PC-3 (cell line): Measurements from ENCODE around the gene ADH7. TPM values are rescaled to one million over a fixed set of nuclear protein-coding genes. Genes with fewer than 3 reads are reported as not detected.
A peak's percentile ranks its signal among the peaks of the same experiment; 100 is the strongest.

Source experiments
- ATAC-seq: fragments of 200-7000 bp; cut with Tn5 transposase; 2 replicates; pipeline ENCODE4 v1.9.1; 2020; ENCODE audit warnings: mild to moderate bottlenecking, moderate library complexity
- BruUV-seq: library from RNA; stranded (reverse); fragments of 400-500 nt; replicated peaks from 2 replicates; lab custom pipeline; 2021; lab: Mats Ljungman, UMichigan
- CTCF ChIA-PET: fragments of 300-600 bp; sonication (Branson Sonifier 250); formaldehyde crosslinking; loops from one replicate; lab custom pipeline; 2022; ENCODE audit warnings: antibody characterized with exemption; lab: Charles Lee
- POLR2A ChIA-PET: fragments of 300-600 bp; sonication (Branson Sonifier 250); formaldehyde crosslinking; loops from one replicate; lab custom pipeline; 2022; ENCODE audit warnings: antibody characterized with exemption; ENCODE audit not compliant: unreplicated experiment; lab: Charles Lee
- DNase-seq: peaks from one replicate; pipeline ENCODE4 v3.0.0-alpha.2; 2015
- H2AFZ ChIP-seq: fragments of 300-600 bp; sonication (generic); 2 replicates; pipeline ENCODE4 v1.6.0; 2016; ENCODE audit warnings: antibody characterized with exemption, low read length
- H3F3A ChIP-seq: fragments of 300-600 bp; sonication (generic); one replicate; pipeline ENCODE4 v1.6.0; 2017; ENCODE audit warnings: antibody characterized with exemption, low read length, control low read depth, mild to moderate bottlenecking; ENCODE audit not compliant: unreplicated experiment
- H3K27ac ChIP-seq: fragments of 300-600 bp; sonication (generic); 2 replicates; pipeline ENCODE4 v1.5.1; 2016; ENCODE audit warnings: mild to moderate bottlenecking, low read length
- H3K27me3 ChIP-seq: fragments of 300-600 bp; sonication (generic); 2 replicates; pipeline ENCODE4 v1.6.1; 2016; ENCODE audit warnings: low read length, mixed read lengths
- H3K36me3 ChIP-seq: fragments of 300-600 bp; sonication (generic); 2 replicates; pipeline ENCODE4 v1.6.1; 2016; ENCODE audit warnings: low read depth, mixed run types, low read length, mixed read lengths
- H3K4me1 ChIP-seq: fragments of 300-600 bp; sonication (generic); 2 replicates; pipeline ENCODE4 v1.5.1; 2016; ENCODE audit warnings: low read length; ENCODE audit not compliant: insufficient read depth
- H3K4me2 ChIP-seq: fragments of 300-600 bp; sonication (generic); 2 replicates; pipeline ENCODE4 v1.6.0; 2016; ENCODE audit warnings: low read length
- H3K4me3 ChIP-seq: fragments of 300-600 bp; sonication (generic); 2 replicates; pipeline ENCODE4 v1.5.1; 2016; ENCODE audit warnings: mild to moderate bottlenecking, low read length, mixed read lengths
- H3K79me2 ChIP-seq: fragments of 300-600 bp; sonication (generic); 2 replicates; pipeline ENCODE4 v1.6.1; 2017; ENCODE audit warnings: low read length, mixed read lengths
- H3K9ac ChIP-seq: fragments of 300-600 bp; sonication (generic); 2 replicates; pipeline ENCODE4 v1.6.0; 2016; ENCODE audit warnings: mild to moderate bottlenecking, low read length
- H3K9me2 ChIP-seq: fragments of 300-600 bp; sonication (generic); replicated peaks from 2 replicates; pipeline ENCODE4 v1.6.1; 2016; ENCODE audit warnings: mixed run types, low read length, mixed read lengths
- H3K9me3 ChIP-seq: fragments of 300-600 bp; sonication (generic); 2 replicates; pipeline ENCODE4 v1.6.1; 2016; ENCODE audit warnings: low read length, mixed read lengths
- H4K20me1 ChIP-seq: fragments of 300-600 bp; sonication (generic); 2 replicates; pipeline ENCODE4 v1.6.1; 2016; ENCODE audit warnings: low read length, mixed read lengths
- EZH2 ChIP-seq: fragments of 300-600 bp; sonication (generic); IDR thresholded peaks from one replicate; pipeline ENCODE4 v1.6.1; 2017; ENCODE audit warnings: antibody characterized with exemption, mild to moderate bottlenecking, low read length; ENCODE audit not compliant: unreplicated experiment
- EZH2phosphoT487 ChIP-seq: fragments of 300-600 bp; sonication (generic); IDR thresholded peaks from 2 replicates; pipeline ENCODE4 v1.6.1; 2018; ENCODE audit warnings: mild to moderate bottlenecking, antibody characterized with exemption, low read length, borderline replicate concordance
- intact Hi-C: fragments of 100-400 bp; cut with micrococcal nuclease; formaldehyde crosslinking; loops from 2 replicates; pipeline ENCODE4 v1.9.0; 2023
- total RNA-seq: library from RNA; depleted of rRNA; stranded (reverse); fragments of >200 nt; gene quantifications from 2 replicates; pipeline ENCODE4 v1.2.3, GENCODE V29; 2014
- TF ChIP-seq, protein P1 (sequence below): fragments of 300-600 bp; sonication (generic); conservative IDR thresholded peaks from 2 replicates; pipeline ENCODE4 v1.5.1; 2017; ENCODE audit warnings: antibody characterized with exemption, low read depth, mild to moderate bottlenecking, low read length

ADH7 gene
- total RNA-seq, 1 experiment from 2014 or later = not detected

DNA sequence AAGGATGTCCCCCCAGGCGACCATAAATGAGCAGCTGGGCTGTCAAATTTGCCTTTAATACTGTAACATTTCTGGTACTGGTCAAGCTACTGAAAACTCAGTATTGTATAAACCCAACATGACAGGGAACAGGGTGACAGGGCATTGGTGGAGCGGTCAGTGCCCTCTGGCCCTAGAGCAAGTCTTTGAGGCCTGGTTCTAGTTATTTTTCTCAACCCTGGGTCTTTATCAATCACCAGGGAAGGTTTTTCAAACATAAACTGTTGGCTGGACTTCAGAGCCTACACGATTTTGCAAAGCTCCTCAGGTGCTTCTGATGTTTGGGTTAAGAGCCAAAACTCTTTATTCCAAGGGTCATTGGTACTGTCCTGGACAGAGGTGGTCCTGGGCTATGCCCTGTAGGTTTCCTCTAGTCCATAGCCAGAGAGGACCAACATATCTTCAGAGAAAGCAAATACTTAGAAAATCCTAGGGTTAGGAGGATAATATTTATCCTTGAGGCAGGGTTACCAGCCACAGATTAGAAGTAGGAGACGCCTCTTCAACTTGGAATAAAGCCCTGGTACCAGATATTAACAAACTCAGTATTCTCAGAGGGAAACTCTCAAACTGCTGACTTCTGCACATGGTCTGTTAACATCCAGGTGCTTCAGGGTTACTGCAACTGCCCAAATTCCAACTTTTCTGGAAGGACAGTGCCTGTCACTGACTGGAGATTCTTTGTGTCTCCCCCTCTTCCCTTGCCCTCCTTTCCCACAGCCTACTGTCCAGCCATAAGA, 26.7 kb upstream of the ADH7 start:
- Histone ChIP-seq H3K9me2 (no peaks in the 10 kb centered on the region), H3K9ac (no peak overlapping the region), H3K4me3 (no peak overlapping the region), H3K79me2 (no peaks in the 10 kb centered on the region), H3K27me3 (no peaks in the 10 kb centered on the region), H3K4me1 (peaks cover 12% of the 10 kb centered on the region), H2AFZ (no peak overlapping the region), H3F3A (no peaks in the 10 kb centered on the region), H4K20me1 (no peaks in the 10 kb centered on the region), H3K4me2 (no peak overlapping the region), H3K36me3 (no peaks in the 10 kb centered on the region), H3K9me3 (no peaks in the 10 kb centered on the region), H3K27ac (no peak overlapping the region)
- TF ChIP-seq, protein P1, sequence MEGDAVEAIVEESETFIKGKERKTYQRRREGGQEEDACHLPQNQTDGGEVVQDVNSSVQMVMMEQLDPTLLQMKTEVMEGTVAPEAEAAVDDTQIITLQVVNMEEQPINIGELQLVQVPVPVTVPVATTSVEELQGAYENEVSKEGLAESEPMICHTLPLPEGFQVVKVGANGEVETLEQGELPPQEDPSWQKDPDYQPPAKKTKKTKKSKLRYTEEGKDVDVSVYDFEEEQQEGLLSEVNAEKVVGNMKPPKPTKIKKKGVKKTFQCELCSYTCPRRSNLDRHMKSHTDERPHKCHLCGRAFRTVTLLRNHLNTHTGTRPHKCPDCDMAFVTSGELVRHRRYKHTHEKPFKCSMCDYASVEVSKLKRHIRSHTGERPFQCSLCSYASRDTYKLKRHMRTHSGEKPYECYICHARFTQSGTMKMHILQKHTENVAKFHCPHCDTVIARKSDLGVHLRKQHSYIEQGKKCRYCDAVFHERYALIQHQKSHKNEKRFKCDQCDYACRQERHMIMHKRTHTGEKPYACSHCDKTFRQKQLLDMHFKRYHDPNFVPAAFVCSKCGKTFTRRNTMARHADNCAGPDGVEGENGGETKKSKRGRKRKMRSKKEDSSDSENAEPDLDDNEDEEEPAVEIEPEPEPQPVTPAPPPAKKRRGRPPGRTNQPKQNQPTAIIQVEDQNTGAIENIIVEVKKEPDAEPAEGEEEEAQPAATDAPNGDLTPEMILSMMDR = no peak
- TF ChIP-seq EZH2 (no peak), EZH2phosphoT487 (no peak)
- ChIA-PET POLR2A (no interaction called here), CTCF (no interaction called here)
- intact Hi-C loops = loop anchor here (1.0 kb wide), 1 partner anchor 261 kb away; no protein-coding TSS in a partner anchor
- no TSS peak for BruUV-seq
- no peak for DNase-seq
- no peak for ATAC-seq

DNA sequence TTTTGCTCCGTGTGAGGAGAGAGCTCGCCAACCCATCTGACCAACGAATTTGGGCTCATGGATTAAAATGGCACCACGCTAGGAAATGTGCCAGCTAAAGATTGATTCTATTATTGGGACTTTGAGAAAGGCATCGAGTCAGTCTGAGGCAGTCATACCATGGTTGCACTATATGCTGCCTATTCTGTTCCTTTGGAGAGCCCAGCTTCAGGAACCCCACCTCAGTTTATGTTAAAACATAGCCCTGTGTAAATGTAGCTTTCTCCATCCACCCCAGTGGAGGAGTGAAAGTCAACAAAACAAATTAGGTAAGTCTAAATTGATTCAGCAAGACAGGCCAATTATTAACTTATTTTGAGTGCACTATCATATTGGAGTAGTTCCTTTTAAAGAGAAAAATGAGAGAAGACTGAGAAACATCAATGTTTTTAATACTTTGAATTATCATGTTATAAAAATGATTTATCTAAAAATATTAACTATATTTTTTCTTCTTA, 24.5 kb upstream of the ADH7 start:
- CTCF ChIA-PET = no interaction called here

More for the DNA sequence above, 24.5 kb upstream of the ADH7 start:
- Histone ChIP-seq H3K79me2 (no peaks in the 10 kb centered on the region), H3K27me3 (no peaks in the 10 kb centered on the region), H4K20me1 (no peaks in the 10 kb centered on the region), H3K9me3 (no peaks in the 10 kb centered on the region), H3F3A (no peaks in the 10 kb centered on the region), H3K27ac (no peak overlapping the region), H3K4me3 (no peak overlapping the region), H3K4me2 (peak overlapping the region; percentile 65; the same call in 1 of the 2 replicates), H3K9ac (no peak overlapping the region), H3K9me2 (no peaks in the 10 kb centered on the region), H2AFZ (0 out of 2 replicates have a peak overlapping the region, but pooled peaks have one; percentile 14), H3K4me1 (peaks cover 12% of the 10 kb centered on the region), H3K36me3 (no peaks in the 10 kb centered on the region)
- TF ChIP-seq EZH2phosphoT487 = no peak
- TF ChIP-seq EZH2 = no peak
- TF ChIP-seq, protein P1 = no peak
- POLR2A ChIA-PET = no interaction called here
- intact Hi-C loops = no loop called here
- no peak for DNase-seq
- ATAC-seq = no peak
- no TSS peak for BruUV-seq
